Measurements from ENCODE around the gene ATP1B1. TPM values are rescaled to one million over a fixed set of nuclear protein-coding genes. Genes with fewer than 3 reads are reported as not detected.

ATP1B1 gene
- total RNA-seq, 1 experiment from 2014 or later: 40.7 TPM

GRCh38 chr1:169149555-169150286 lies 43.2 kb downstream of the ATP1B1 start:
- CTCF ChIA-PET: no interaction called here
- POLR2A ChIA-PET: no interaction called here
- Mint-ChIP-seq H3K36me3 (no peaks in the 10 kb centered on the region), H3K4me1 (no peaks in the 10 kb centered on the region), H3K4me3 (no peak overlapping the region), H3K27me3 (ENCODE audit: low read depth) (no peaks in the 10 kb centered on the region), H3K27ac (no peak overlapping the region), H3K9me3 (no peaks in the 10 kb centered on the region)
- DNase-seq (ENCODE audit: low spot score) (no peak), ATAC-seq (no peak)
- no peak for TF ChIP-seq ZSCAN18 (CRISPR knock-in tag; IDR thresholded peaks at IDR 0.05)
- TF ChIP-seq, protein P1, sequence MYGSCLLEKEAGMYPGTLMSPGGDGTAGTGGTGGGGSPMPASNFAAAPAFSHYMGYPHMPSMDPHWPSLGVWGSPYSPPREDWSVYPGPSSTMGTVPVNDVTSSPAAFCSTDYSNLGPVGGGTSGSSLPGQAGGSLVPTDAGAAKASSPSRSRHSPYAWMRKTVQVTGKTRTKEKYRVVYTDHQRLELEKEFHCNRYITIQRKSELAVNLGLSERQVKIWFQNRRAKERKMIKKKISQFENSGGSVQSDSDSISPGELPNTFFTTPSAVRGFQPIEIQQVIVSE (CRISPR knock-in tag; IDR thresholded peaks at IDR 0.05; ENCODE audit: borderline replicate concordance): no peak
- no peak for TF ChIP-seq NR2C2 (CRISPR knock-in tag; IDR thresholded peaks at IDR 0.05)
- no peak for TF ChIP-seq ZNF263 (CRISPR knock-in tag; IDR thresholded peaks at IDR 0.05; ENCODE audit: low read depth)
- TF ChIP-seq ZNF423 (CRISPR knock-in tag; IDR thresholded peaks at IDR 0.05): no peak
- TF ChIP-seq E2F5 (CRISPR knock-in tag; IDR thresholded peaks at IDR 0.05): no peak
- TF ChIP-seq JUN (CRISPR knock-in tag; IDR thresholded peaks at IDR 0.05): no peak
- TF ChIP-seq NFATC4 (CRISPR knock-in tag; IDR thresholded peaks at IDR 0.05): no peak
- TF ChIP-seq OVOL2 (CRISPR knock-in tag; IDR thresholded peaks at IDR 0.05; ENCODE audit: borderline replicate concordance): no peak
- TF ChIP-seq FOXK1 (CRISPR knock-in tag; IDR thresholded peaks at IDR 0.05): no peak
- TF ChIP-seq ZNF317 (CRISPR knock-in tag; IDR thresholded peaks at IDR 0.05; ENCODE audit: borderline replicate concordance, low read depth): no peak
- TF ChIP-seq FOXP4 (CRISPR knock-in tag; IDR thresholded peaks at IDR 0.05): no peak
- TF ChIP-seq SMAD3 (CRISPR knock-in tag; IDR thresholded peaks at IDR 0.05; ENCODE audit: borderline replicate concordance): no peak
- no peak for TF ChIP-seq ATF1 (CRISPR knock-in tag; IDR thresholded peaks at IDR 0.05)
- no peak for TF ChIP-seq ZNF281 (CRISPR knock-in tag; IDR thresholded peaks at IDR 0.05)
- TF ChIP-seq ZNF396 (CRISPR knock-in tag; IDR thresholded peaks at IDR 0.05; ENCODE audit: borderline replicate concordance): no peak
- TF ChIP-seq NR1H2 (CRISPR knock-in tag; IDR thresholded peaks at IDR 0.05): no peak

Measured in WTC11 (cell line).